ENCODE measurements around the gene PPM1L. TPM values are rescaled to one million over a fixed set of nuclear protein-coding genes. Genes with fewer than 3 reads are reported as not detected.

PPM1L gene
- total and polyA plus RNA-seq, 4 experiments from 2014 or later, result 0.84 to 6.5 (median 3.4) TPM

GRCh38 chr3:160722331-160722730 lies 33.7 kb upstream of the PPM1L start:
- H3K4me1 Mint-ChIP-seq, result no peaks in the 10 kb centered on the region
- intact Hi-C loops (cut with micrococcal nuclease), result no loop called here
- H3K9me3 Mint-ChIP-seq, result peaks cover 0 to 2% (median 0%) of the 10 kb centered on the region in 8 donors
- H3K4me1 ChIP-seq (ENCODE audit: insufficient read depth, low read length), result no peaks in the 10 kb centered on the region
- H3K9me3 ChIP-seq (ENCODE audit: control insufficient read depth in 1 of 2, low read length in 2 of 2), result no peaks in the 10 kb centered on the region
- no peaks in the 10 kb centered on the region for H3K36me3 ChIP-seq (ENCODE audit: insufficient read depth, low read length)
- DNase-seq, result no peak
- ChIA-PET POLR2A (ENCODE audit: partially characterized antibody) (no interaction called here), CTCF (ENCODE audit: partially characterized antibody) (no interaction called here)
- peaks cover 9 to 11% of the 10 kb centered on the region in 2 donors for H3K27me3 Mint-ChIP-seq
- H3K27me3 ChIP-seq (ENCODE audit: insufficient read depth, low read length), result no peaks in the 10 kb centered on the region
- no peaks in the 10 kb centered on the region for H3K36me3 Mint-ChIP-seq
- no peak overlapping the region for H3K4me3 ChIP-seq (ENCODE audit: low read length in 2 of 2)
- H3K27ac Mint-ChIP-seq, result no peak overlapping the region
- H3K27ac ChIP-seq (ENCODE audit: low read depth, low read length), result no peak overlapping the region
- no peak overlapping the region for H3K4me3 Mint-ChIP-seq

- no peaks in the 10 kb centered on the region for H3K4me1 ChIP-seq (ENCODE audit: insufficient read depth, low read length)
- Mint-ChIP-seq H3K27me3 (peaks cover 11 to 12% of the 10 kb centered on the region in 2 donors), H3K4me3 (no peak overlapping the region), H3K27ac (no peak overlapping the region), H3K4me1 (no peaks in the 10 kb centered on the region), H3K9me3 (peaks cover 0 to 2% (median 0%) of the 10 kb centered on the region in 8 donors), H3K36me3 (no peaks in the 10 kb centered on the region)
- no peak overlapping the region for H3K27ac ChIP-seq (ENCODE audit: low read depth, low read length)
- H3K36me3 ChIP-seq (ENCODE audit: insufficient read depth, low read length), result no peaks in the 10 kb centered on the region
- no peaks in the 10 kb centered on the region for H3K9me3 ChIP-seq (ENCODE audit: control insufficient read depth in 1 of 2, low read length in 2 of 2)
- no peak for DNase-seq
- intact Hi-C loops (cut with micrococcal nuclease), result no loop called here
- H3K27me3 ChIP-seq (ENCODE audit: insufficient read depth, low read length), result no peaks in the 10 kb centered on the region
- no peak overlapping the region for H3K4me3 ChIP-seq (ENCODE audit: low read length in 2 of 2)
- POLR2A ChIA-PET (ENCODE audit: partially characterized antibody), result no interaction called here
- CTCF ChIA-PET (ENCODE audit: partially characterized antibody), result no interaction called here
Observed at GRCh38 chr3:160725338-160725737, 30.7 kb upstream of the PPM1L start.

- no peak overlapping the region for H3K4me3 ChIP-seq (ENCODE audit: low read length in 2 of 2)
- Mint-ChIP-seq H3K27me3 (peaks cover 3 to 5% of the 10 kb centered on the region in 2 donors), H3K4me1 (no peaks in the 10 kb centered on the region), H3K9me3 (no peaks in the 10 kb centered on the region), H3K36me3 (no peaks in the 10 kb centered on the region), H3K4me3 (no peak overlapping the region), H3K27ac (no peak overlapping the region)
- POLR2A ChIA-PET (ENCODE audit: partially characterized antibody), result no interaction called here
- CTCF ChIA-PET (ENCODE audit: partially characterized antibody), result interaction anchor here (1.4 kb wide), 1 partner anchor 205 kb away, joined by 3 read pairs; no protein-coding TSS in a partner anchor
- intact Hi-C loops (cut with micrococcal nuclease), result no loop called here
- no peaks in the 10 kb centered on the region for H3K9me3 ChIP-seq (ENCODE audit: control insufficient read depth in 1 of 2, low read length in 2 of 2)
- no peaks in the 10 kb centered on the region for H3K36me3 ChIP-seq (ENCODE audit: insufficient read depth, low read length)
- DNase-seq, result no peak
- no peak overlapping the region for H3K27ac ChIP-seq (ENCODE audit: low read depth, low read length)
- no peaks in the 10 kb centered on the region for H3K27me3 ChIP-seq (ENCODE audit: insufficient read depth, low read length)
- no peaks in the 10 kb centered on the region for H3K4me1 ChIP-seq (ENCODE audit: insufficient read depth, low read length)
Observed at GRCh38 chr3:160735826-160736225, 20.2 kb upstream of the PPM1L start.

GRCh38 chr3:160738048-160738447 lies 18.0 kb upstream of the PPM1L start:
- Histone ChIP-seq H3K27me3 (ENCODE audit: insufficient read depth, low read length) (no peaks in the 10 kb centered on the region), H3K27ac (ENCODE audit: low read depth, low read length) (no peak overlapping the region), H3K4me1 (ENCODE audit: insufficient read depth, low read length) (no peaks in the 10 kb centered on the region), H3K4me3 (ENCODE audit: low read length in 2 of 2) (no peak overlapping the region), H3K9me3 (ENCODE audit: control insufficient read depth in 1 of 2, low read length in 2 of 2) (no peaks in the 10 kb centered on the region), H3K36me3 (ENCODE audit: insufficient read depth, low read length) (no peaks in the 10 kb centered on the region)
- H3K4me1 Mint-ChIP-seq, result no peaks in the 10 kb centered on the region
- peaks cover 7 to 18% of the 10 kb centered on the region in 2 donors for H3K27me3 Mint-ChIP-seq
- intact Hi-C loops (cut with micrococcal nuclease), result no loop called here
- CTCF ChIA-PET (ENCODE audit: partially characterized antibody), result interaction anchor here (1.1 kb wide), 1 partner anchor 22 kb away, joined by 3 read pairs; no protein-coding TSS in a partner anchor
- no peak overlapping the region for H3K27ac Mint-ChIP-seq
- peaks cover 0 to 1% (median 0%) of the 10 kb centered on the region in 8 donors for H3K9me3 Mint-ChIP-seq
- H3K36me3 Mint-ChIP-seq, result no peaks in the 10 kb centered on the region
- DNase-seq, result no peak
- H3K4me3 Mint-ChIP-seq, result no peak overlapping the region
- POLR2A ChIA-PET (ENCODE audit: partially characterized antibody), result no interaction called here

GRCh38 chr3:160739079-160739478 lies 17.0 kb upstream of the PPM1L start:
- no peaks in the 10 kb centered on the region for H3K27me3 ChIP-seq (ENCODE audit: insufficient read depth, low read length)
- no peak for DNase-seq
- Mint-ChIP-seq H3K4me3 (no peak overlapping the region), H3K36me3 (no peaks in the 10 kb centered on the region), H3K9me3 (peaks cover 0 to 1% (median 0%) of the 10 kb centered on the region in 8 donors), H3K4me1 (no peaks in the 10 kb centered on the region), H3K27ac (no peak overlapping the region), H3K27me3 (peaks cover 7 to 21% of the 10 kb centered on the region in 2 donors)
- POLR2A ChIA-PET (ENCODE audit: partially characterized antibody), result interaction anchor here (1.5 kb wide), 1 partner anchor 17 kb away, joined by 4 read pairs; the partner anchor contains the start of gene PPM1L
- H3K9me3 ChIP-seq (ENCODE audit: control insufficient read depth in 1 of 2, low read length in 2 of 2), result no peaks in the 10 kb centered on the region
- H3K36me3 ChIP-seq (ENCODE audit: insufficient read depth, low read length), result no peaks in the 10 kb centered on the region
- H3K4me3 ChIP-seq (ENCODE audit: low read length in 2 of 2), result no peak overlapping the region
- H3K27ac ChIP-seq (ENCODE audit: low read depth, low read length), result no peak overlapping the region
- CTCF ChIA-PET (ENCODE audit: partially characterized antibody), result no interaction called here
- no peaks in the 10 kb centered on the region for H3K4me1 ChIP-seq (ENCODE audit: insufficient read depth, low read length)
- intact Hi-C loops (cut with micrococcal nuclease), result no loop called here

GRCh38 chr3:160746976-160747375 lies 9.1 kb upstream of the PPM1L start:
- POLR2A ChIA-PET (ENCODE audit: partially characterized antibody), result no interaction called here
- Histone ChIP-seq H3K36me3 (ENCODE audit: insufficient read depth, low read length) (no peaks in the 10 kb centered on the region), H3K27me3 (ENCODE audit: insufficient read depth, low read length) (no peaks in the 10 kb centered on the region), H3K27ac (ENCODE audit: low read depth, low read length) (no peak overlapping the region), H3K4me1 (ENCODE audit: insufficient read depth, low read length) (no peaks in the 10 kb centered on the region), H3K9me3 (ENCODE audit: control insufficient read depth in 1 of 2, low read length in 2 of 2) (no peaks in the 10 kb centered on the region), H3K4me3 (ENCODE audit: low read length in 2 of 2) (no peak overlapping the region)
- Mint-ChIP-seq H3K27ac (no peak overlapping the region), H3K9me3 (peaks cover 0 to 2% (median 0%) of the 10 kb centered on the region in 8 donors), H3K27me3 (peaks cover 4 to 21% of the 10 kb centered on the region in 2 donors), H3K4me1 (no peaks in the 10 kb centered on the region), H3K36me3 (no peaks in the 10 kb centered on the region), H3K4me3 (no peak overlapping the region)
- no peak for DNase-seq
- CTCF ChIA-PET (ENCODE audit: partially characterized antibody), result interaction anchor here (1.1 kb wide), 1 partner anchor 195 kb away, joined by 3 read pairs; no protein-coding TSS in a partner anchor
- intact Hi-C loops (cut with micrococcal nuclease), result no loop called here

GRCh38 chr3:160747422-160747821 lies 8.6 kb upstream of the PPM1L start:
- no peaks in the 10 kb centered on the region for H3K36me3 Mint-ChIP-seq
- intact Hi-C loops (cut with micrococcal nuclease), result no loop called here
- Histone ChIP-seq H3K27ac (ENCODE audit: low read depth, low read length) (no peak overlapping the region), H3K36me3 (ENCODE audit: insufficient read depth, low read length) (no peaks in the 10 kb centered on the region), H3K27me3 (ENCODE audit: insufficient read depth, low read length) (no peaks in the 10 kb centered on the region), H3K4me3 (ENCODE audit: low read length in 2 of 2) (no peak overlapping the region), H3K9me3 (ENCODE audit: control insufficient read depth in 1 of 2, low read length in 2 of 2) (no peaks in the 10 kb centered on the region), H3K4me1 (ENCODE audit: insufficient read depth, low read length) (no peaks in the 10 kb centered on the region)
- no peak overlapping the region for H3K4me3 Mint-ChIP-seq
- DNase-seq, result no peak
- CTCF ChIA-PET (ENCODE audit: partially characterized antibody), result no interaction called here
- H3K27ac Mint-ChIP-seq, result no peak overlapping the region
- peaks cover 0 to 2% (median 0%) of the 10 kb centered on the region in 8 donors for H3K9me3 Mint-ChIP-seq
- no peaks in the 10 kb centered on the region for H3K4me1 Mint-ChIP-seq
- POLR2A ChIA-PET (ENCODE audit: partially characterized antibody), result no interaction called here
- H3K27me3 Mint-ChIP-seq, result peaks cover 3 to 17% of the 10 kb centered on the region in 2 donors

GRCh38 chr3:160748231-160748630 lies 7.8 kb upstream of the PPM1L start:
- CTCF ChIA-PET (ENCODE audit: partially characterized antibody), result no interaction called here
- no peaks in the 10 kb centered on the region for H3K36me3 ChIP-seq (ENCODE audit: insufficient read depth, low read length)
- peaks cover 3 to 11% of the 10 kb centered on the region in 2 donors for H3K27me3 Mint-ChIP-seq
- H3K27ac ChIP-seq (ENCODE audit: low read depth, low read length), result no peak overlapping the region
- intact Hi-C loops (cut with micrococcal nuclease), result no loop called here
- H3K27ac Mint-ChIP-seq, result no peak overlapping the region
- no peaks in the 10 kb centered on the region for H3K36me3 Mint-ChIP-seq
- H3K9me3 ChIP-seq (ENCODE audit: control insufficient read depth in 1 of 2, low read length in 2 of 2), result no peaks in the 10 kb centered on the region
- peaks cover 0 to 2% (median 0%) of the 10 kb centered on the region in 8 donors for H3K9me3 Mint-ChIP-seq
- no peaks in the 10 kb centered on the region for H3K27me3 ChIP-seq (ENCODE audit: insufficient read depth, low read length)
- no peak overlapping the region for H3K4me3 Mint-ChIP-seq
- POLR2A ChIA-PET (ENCODE audit: partially characterized antibody), result no interaction called here
- H3K4me3 ChIP-seq (ENCODE audit: low read length in 2 of 2), result no peak overlapping the region
- DNase-seq, result no peak
- no peaks in the 10 kb centered on the region for H3K4me1 ChIP-seq (ENCODE audit: insufficient read depth, low read length)
- no peaks in the 10 kb centered on the region for H3K4me1 Mint-ChIP-seq

All from CD4-positive, alpha-beta memory T cell (primary cell).